Measurements from ENCODE around the gene FAM168A.

FAM168A gene

DNA sequence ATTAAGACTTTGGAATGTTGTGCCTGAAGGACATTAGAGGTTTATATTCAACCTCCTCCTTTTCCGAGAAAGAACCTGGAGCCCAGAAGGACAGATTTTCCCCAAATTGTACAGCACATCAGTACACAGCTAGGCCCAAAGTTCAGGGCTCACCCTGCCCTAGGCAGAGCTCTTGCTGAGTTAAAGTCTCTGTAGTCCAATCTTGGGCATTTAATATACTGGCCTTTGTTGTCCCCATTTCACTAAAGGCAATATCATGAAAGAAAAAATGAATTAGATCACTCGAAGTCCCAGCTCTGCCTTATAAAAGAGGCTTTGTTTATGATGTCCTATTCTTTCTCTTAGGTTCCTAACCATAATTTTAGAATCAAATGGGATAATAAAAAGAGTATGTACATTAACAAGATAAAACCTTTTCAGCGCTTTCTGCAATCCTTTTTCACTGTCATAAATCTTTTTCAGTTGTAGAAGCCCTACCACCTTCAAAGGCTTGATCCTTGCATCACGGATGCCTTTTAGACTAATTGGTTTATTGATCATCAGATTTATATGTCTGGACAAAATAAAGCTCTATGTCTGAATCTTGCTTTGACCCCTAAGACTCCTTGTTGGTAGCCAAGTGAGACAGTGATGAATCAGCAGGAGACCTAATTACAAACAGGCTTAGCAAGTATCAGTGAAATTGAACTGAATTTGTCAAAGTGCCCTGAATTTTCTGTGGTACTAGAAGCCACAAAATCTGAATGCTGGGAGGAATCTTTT lies 181.9 kb downstream of the FAM168A start:
- Mint-ChIP-seq H3K4me1 (peaks cover 6% of the 10 kb centered on the region), H3K27me3 (no peaks in the 10 kb centered on the region), H3K27ac (ENCODE audit: low read depth) (no peak overlapping the region), H3K36me3 (ENCODE audit: insufficient read depth) (peaks cover 8% of the 10 kb centered on the region), H3K4me3 (no peak overlapping the region), H3K9me3 (no peaks in the 10 kb centered on the region)
- DNase-seq (ENCODE audit: low spot score in 2 of 2) (no peak), ATAC-seq (replicated peaks; ENCODE audit: extremely low read depth, poor library complexity, severe bottlenecking) (no peak)

DNA sequence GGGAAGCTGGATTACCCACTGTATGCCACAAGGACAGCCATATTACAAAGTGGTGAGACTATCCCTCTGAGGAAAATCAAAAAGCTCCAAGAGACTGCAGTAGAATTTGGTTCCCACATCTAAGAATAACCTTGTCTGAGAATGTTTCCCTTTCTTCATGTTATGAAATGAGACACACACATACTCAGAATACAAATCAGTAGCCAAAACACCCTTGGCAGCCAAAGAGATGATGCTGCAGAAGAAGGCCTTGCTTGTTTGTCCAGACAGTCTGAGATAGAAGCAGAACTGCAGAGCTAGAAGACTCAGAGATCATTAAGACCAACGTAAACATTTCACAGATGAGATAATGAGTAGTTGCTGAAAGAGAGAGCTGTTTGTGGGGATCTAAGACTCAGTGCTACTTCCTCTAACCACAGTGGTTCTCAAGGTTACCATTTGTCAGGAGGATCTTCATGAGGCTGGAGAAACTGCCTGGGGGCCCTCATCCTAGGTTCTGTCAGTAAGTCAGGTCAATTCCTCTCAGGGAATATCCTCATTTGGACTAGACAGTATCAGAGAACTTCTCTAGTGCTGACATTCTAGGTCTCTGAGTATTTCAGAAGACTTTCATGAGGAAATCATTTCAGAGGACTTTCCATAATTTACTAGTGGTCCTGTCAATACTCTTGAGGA lies 182.8 kb downstream of the FAM168A start:
- DNase-seq (ENCODE audit: low spot score in 2 of 2): no peak
- Mint-ChIP-seq H3K4me1 (peaks cover 6% of the 10 kb centered on the region), H3K27me3 (no peaks in the 10 kb centered on the region), H3K9me3 (no peaks in the 10 kb centered on the region), H3K36me3 (ENCODE audit: insufficient read depth) (peaks cover 9% of the 10 kb centered on the region), H3K4me3 (no peak overlapping the region), H3K27ac (ENCODE audit: low read depth) (peak overlapping the region; percentile 22)
- no peak for ATAC-seq (replicated peaks; ENCODE audit: extremely low read depth, poor library complexity, severe bottlenecking)

DNA sequence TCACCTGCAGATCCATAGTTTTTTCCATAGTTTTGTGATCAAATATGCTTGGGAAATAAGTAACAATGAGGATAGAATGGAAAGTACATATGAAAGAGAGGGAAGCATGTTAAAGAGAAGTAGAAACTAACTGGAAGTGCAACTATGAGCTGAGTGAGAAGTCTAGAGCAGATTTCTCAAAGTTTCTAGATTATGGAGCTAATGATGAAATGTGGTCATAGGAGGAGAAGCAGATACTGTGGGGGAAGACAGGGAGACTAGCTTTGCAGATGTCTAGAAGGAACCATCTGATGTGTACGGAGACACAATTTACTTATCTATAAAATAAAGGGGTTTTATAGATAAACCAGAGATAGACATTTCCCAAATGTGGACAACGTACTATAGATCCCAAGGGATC lies 184.7 kb downstream of the FAM168A start:
- ATAC-seq (replicated peaks; ENCODE audit: extremely low read depth, poor library complexity, severe bottlenecking) (no peak), DNase-seq (ENCODE audit: low spot score in 2 of 2) (no peak)
- Mint-ChIP-seq H3K9me3 (no peaks in the 10 kb centered on the region), H3K36me3 (ENCODE audit: insufficient read depth) (peaks cover 17% of the 10 kb centered on the region), H3K4me3 (no peak overlapping the region), H3K27ac (ENCODE audit: low read depth) (no peak overlapping the region), H3K27me3 (no peaks in the 10 kb centered on the region), H3K4me1 (peaks cover 6% of the 10 kb centered on the region)

DNA sequence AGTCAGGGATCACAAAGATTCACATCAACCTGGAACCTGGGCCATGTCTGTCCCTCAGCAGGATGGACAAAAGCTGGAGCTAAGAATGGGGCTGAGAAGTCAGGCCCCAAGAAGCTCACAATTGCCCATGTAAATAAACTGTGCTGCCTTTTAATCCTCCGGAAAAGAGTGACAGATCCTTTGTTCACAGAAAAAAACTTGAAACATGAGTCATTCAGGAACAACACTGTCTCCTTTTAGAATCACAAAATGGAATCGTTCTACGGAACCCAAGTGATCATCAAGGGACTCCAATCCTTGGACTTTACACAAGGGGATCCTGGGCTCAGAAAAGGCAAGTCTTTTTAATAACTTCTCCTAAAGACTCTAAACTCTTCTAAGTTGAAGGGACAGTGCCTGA lies 185.6 kb downstream of the FAM168A start:
- DNase-seq (ENCODE audit: low spot score in 2 of 2) (no peak), ATAC-seq (replicated peaks; ENCODE audit: extremely low read depth, poor library complexity, severe bottlenecking) (no peak)
- Mint-ChIP-seq H3K27ac (ENCODE audit: low read depth) (peak overlapping the region; percentile 42), H3K4me1 (peaks cover 6% of the 10 kb centered on the region), H3K4me3 (no peak overlapping the region), H3K9me3 (no peaks in the 10 kb centered on the region), H3K36me3 (ENCODE audit: insufficient read depth) (peaks cover 15% of the 10 kb centered on the region), H3K27me3 (no peaks in the 10 kb centered on the region)

DNA sequence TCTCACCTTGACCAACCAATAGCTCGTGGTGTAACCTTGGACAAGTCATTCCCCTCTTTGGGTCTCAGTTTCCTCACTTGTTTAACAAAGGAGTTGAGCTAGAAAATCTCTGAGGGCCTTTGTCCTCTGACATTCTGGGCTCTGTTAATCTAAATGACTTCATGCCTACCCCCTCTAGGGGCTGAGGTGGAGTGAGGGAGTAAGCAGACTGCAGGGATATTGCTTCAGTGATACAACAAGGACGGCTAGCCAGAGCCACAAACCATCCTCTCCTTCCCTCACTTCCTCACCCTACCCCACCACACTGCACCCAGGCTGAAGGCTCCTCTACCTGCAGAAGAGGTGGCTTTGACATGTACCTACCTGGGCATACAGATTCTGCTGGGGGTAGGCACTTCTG lies 186.9 kb downstream of the FAM168A start:
- ATAC-seq (replicated peaks; ENCODE audit: extremely low read depth, poor library complexity, severe bottlenecking): no peak
- Mint-ChIP-seq H3K27ac (ENCODE audit: low read depth) (no peak overlapping the region), H3K36me3 (ENCODE audit: insufficient read depth) (peaks cover 12% of the 10 kb centered on the region), H3K27me3 (no peaks in the 10 kb centered on the region), H3K9me3 (no peaks in the 10 kb centered on the region), H3K4me1 (peaks cover 6% of the 10 kb centered on the region), H3K4me3 (no peak overlapping the region)
- no peak for DNase-seq (ENCODE audit: low spot score in 2 of 2)

DNA sequence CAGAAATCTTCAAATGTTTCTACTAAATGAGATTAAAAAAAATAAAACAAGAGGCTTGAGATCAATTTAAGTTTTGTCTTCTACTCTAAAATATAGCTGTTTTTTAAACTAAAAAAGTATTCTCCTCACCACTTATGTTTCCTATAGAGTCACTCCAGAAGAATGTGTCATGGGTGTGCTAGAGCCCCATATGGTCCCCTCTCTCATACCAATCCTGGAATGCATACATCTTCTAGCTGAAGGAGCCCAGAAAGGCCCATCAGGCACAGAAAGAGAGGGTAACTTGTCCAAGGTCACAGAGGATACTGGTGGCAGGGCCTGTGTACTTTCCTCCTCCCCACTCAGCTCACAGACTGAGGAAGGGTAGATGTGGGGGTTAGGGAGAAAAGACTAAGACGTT lies 187.3 kb downstream of the FAM168A start:
- H3K4me1 Mint-ChIP-seq: peaks cover 6% of the 10 kb centered on the region

DNA sequence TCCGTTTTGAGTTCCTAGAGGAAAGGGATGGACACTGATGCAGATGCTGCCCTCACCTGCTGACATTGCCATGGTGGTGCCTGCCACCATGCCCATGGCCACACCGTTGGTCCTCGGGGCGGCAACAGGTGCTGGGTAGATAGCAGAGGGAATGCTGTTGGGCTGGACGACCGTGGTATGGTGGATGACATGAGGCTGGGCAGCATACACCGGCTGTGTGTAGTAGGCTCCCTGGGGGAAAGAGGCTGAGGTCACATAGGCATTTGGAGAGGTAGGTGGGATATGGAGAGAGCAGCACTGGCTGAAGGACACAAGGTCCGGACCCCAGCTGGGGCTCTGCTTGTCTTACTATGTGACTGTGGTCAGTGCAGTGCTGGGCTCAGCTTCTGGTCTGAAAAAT lies 188.5 kb downstream of the FAM168A start:
- no peak overlapping the region for H3K4me3 Mint-ChIP-seq
- H3K36me3 Mint-ChIP-seq (ENCODE audit: insufficient read depth): peaks cover 13% of the 10 kb centered on the region
- H3K9me3 Mint-ChIP-seq: no peaks in the 10 kb centered on the region
- no peaks in the 10 kb centered on the region for H3K27me3 Mint-ChIP-seq
- H3K4me1 Mint-ChIP-seq: no peaks in the 10 kb centered on the region
- DNase-seq (ENCODE audit: low spot score in 2 of 2): no peak
- H3K27ac Mint-ChIP-seq (ENCODE audit: low read depth): peak overlapping the region; percentile 36
- ATAC-seq (replicated peaks; ENCODE audit: extremely low read depth, poor library complexity, severe bottlenecking): no peak

More for the DNA sequence above, 187.3 kb downstream of the FAM168A start:
- H3K27ac Mint-ChIP-seq (ENCODE audit: low read depth): no peak overlapping the region
- ATAC-seq (replicated peaks; ENCODE audit: extremely low read depth, poor library complexity, severe bottlenecking) (no peak), DNase-seq (ENCODE audit: low spot score in 2 of 2) (no peak)
- H3K9me3 Mint-ChIP-seq: no peaks in the 10 kb centered on the region
- no peaks in the 10 kb centered on the region for H3K27me3 Mint-ChIP-seq
- no peak overlapping the region for H3K4me3 Mint-ChIP-seq
- H3K36me3 Mint-ChIP-seq (ENCODE audit: insufficient read depth): peaks cover 13% of the 10 kb centered on the region

DNA sequence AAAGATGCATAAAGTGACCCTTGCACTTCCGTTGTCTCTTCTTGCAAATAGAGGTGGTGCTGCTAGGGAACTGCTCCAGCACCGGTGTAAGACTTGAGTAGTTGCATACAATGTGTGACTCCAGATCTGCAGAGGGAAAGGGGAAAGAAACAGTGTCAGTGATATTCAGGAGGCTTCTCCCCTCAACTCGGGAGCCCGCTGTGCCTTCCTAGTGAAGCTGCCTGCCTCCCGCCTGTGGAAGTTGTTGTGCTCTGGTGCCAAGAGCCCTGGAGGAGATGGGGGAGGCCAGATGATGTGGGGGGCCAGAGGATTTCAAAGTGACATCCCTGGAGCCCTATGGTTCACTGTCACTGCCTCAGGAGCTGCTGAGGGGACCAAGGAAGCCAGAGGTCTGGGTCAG lies 191.3 kb downstream of the FAM168A start:
- DNase-seq (ENCODE audit: low spot score in 2 of 2) (no peak), ATAC-seq (replicated peaks; ENCODE audit: extremely low read depth, poor library complexity, severe bottlenecking) (no peak)
- Mint-ChIP-seq H3K4me1 (no peaks in the 10 kb centered on the region), H3K27me3 (no peaks in the 10 kb centered on the region), H3K4me3 (no peak overlapping the region), H3K36me3 (ENCODE audit: insufficient read depth) (peaks cover 15% of the 10 kb centered on the region), H3K27ac (ENCODE audit: low read depth) (no peak overlapping the region), H3K9me3 (no peaks in the 10 kb centered on the region)

DNA sequence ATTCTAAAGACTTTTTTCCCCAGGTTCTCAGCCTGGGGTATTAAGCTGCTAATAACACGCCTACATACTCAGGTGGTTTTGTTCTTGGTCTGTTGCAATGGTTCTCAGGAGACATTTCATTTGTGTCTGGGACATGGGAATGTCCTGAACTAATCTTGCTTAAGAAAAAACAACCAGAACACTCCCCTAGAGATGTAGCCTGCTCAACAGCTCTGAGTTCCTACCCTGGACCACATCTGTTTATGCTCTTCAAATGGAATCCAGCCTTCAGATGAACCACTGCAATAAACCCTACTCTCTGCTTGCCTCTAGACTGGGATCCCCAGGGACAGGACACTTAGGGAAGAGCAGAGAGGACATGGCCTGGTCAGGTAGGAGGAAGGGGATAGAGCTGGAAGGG lies 191.8 kb downstream of the FAM168A start:
- peaks cover 15% of the 10 kb centered on the region for H3K36me3 Mint-ChIP-seq (ENCODE audit: insufficient read depth)
- H3K4me3 Mint-ChIP-seq: no peak overlapping the region

DNA sequence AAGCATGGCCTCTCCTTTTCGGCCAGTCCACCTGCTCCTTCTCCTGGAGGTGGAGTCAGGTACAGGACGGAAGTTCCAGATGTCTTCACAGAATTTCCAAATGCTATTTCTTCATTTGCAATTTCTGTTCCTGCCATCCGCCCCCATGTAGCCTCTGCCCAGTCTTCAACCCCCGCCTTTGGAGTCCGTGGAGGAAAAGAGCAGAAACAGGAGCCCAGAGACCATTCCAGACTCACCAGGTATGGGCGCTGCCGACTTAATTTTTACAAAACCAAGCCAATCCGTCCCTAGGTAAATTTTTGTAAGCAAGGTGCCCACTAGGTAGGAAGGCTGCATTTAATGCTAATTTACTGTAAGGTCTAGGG lies 192.8 kb downstream of the FAM168A start:
- peak overlapping the region; percentile 50 for H3K27ac Mint-ChIP-seq (ENCODE audit: low read depth)
- no peaks in the 10 kb centered on the region for H3K27me3 Mint-ChIP-seq
- ATAC-seq (replicated peaks; ENCODE audit: extremely low read depth, poor library complexity, severe bottlenecking) (no peak), DNase-seq (ENCODE audit: low spot score in 2 of 2) (no peak)
- H3K4me1 Mint-ChIP-seq: no peaks in the 10 kb centered on the region
- peaks cover 17% of the 10 kb centered on the region for H3K36me3 Mint-ChIP-seq (ENCODE audit: insufficient read depth)
- H3K9me3 Mint-ChIP-seq: no peaks in the 10 kb centered on the region
- H3K4me3 Mint-ChIP-seq: no peak overlapping the region

More for the DNA sequence above, 191.8 kb downstream of the FAM168A start:
- DNase-seq (ENCODE audit: low spot score in 2 of 2) (no peak), ATAC-seq (replicated peaks; ENCODE audit: extremely low read depth, poor library complexity, severe bottlenecking) (no peak)
- Mint-ChIP-seq H3K27ac (ENCODE audit: low read depth) (no peak overlapping the region), H3K27me3 (no peaks in the 10 kb centered on the region), H3K4me1 (no peaks in the 10 kb centered on the region), H3K9me3 (no peaks in the 10 kb centered on the region)

DNA sequence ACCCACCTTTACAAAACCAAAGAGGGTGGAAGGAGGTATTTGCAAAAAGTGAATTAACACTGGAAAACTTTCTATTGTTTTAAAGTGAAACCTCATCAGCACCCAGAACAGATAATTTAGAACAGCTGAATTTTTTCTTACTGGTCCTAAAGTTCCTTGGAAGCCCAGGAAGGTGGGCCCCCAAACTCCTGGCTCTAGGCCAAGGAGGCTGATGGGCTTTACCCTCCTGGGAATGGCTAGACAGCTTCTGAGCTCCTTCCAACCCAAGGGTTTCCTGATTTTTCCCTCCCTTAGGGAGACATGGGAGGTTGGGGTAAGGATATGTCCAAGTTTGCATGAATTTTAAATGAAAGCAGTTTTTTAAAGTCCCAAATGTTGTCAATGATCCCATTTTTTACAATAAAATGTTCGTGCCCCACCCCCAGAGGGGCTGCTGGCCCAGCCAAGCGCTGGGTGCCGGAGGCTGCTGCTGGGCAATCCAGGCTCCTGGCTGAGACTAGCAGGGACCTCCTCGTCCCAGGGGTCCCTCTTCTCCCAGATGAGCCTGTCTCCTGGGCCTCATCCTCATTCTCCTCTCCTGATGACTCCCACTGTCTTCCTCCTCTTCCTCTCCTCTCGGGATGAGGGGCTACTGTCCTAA lies 193.3 kb downstream of the FAM168A start:
- DNase-seq (ENCODE audit: low spot score in 2 of 2) (no peak), ATAC-seq (replicated peaks; ENCODE audit: extremely low read depth, poor library complexity, severe bottlenecking) (no peak)
- no peaks in the 10 kb centered on the region for H3K27me3 Mint-ChIP-seq
- H3K27ac Mint-ChIP-seq (ENCODE audit: low read depth): peak overlapping the region; percentile 50
- H3K4me1 Mint-ChIP-seq: no peaks in the 10 kb centered on the region
- no peak overlapping the region for H3K4me3 Mint-ChIP-seq
- H3K36me3 Mint-ChIP-seq (ENCODE audit: insufficient read depth): peaks cover 13% of the 10 kb centered on the region
- no peaks in the 10 kb centered on the region for H3K9me3 Mint-ChIP-seq

DNA sequence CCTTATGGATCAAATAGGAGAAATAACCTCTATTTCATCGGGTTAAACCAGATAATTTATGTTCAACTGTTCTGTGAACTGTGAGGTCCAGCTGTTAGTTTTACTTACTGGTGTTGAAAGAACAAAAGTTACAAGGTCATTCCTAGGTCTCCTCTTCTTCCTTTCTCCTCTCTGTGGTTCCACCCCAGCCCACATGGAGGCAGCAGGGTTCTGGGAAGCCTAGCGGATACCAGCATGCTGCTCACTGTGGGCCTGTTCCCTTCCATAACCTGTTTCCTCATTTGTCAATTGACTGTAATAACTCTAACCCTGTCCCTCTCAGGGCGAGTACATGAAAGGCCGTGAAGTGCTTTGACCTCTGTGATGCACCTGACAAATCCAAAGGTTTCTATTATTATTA lies 193.9 kb downstream of the FAM168A start:
- H3K4me3 Mint-ChIP-seq: no peak overlapping the region
- no peak overlapping the region for H3K27ac Mint-ChIP-seq (ENCODE audit: low read depth)
- H3K36me3 Mint-ChIP-seq (ENCODE audit: insufficient read depth): peaks cover 12% of the 10 kb centered on the region
- no peaks in the 10 kb centered on the region for H3K9me3 Mint-ChIP-seq
- H3K27me3 Mint-ChIP-seq: no peaks in the 10 kb centered on the region
- H3K4me1 Mint-ChIP-seq: peaks cover 5% of the 10 kb centered on the region
- ATAC-seq (replicated peaks; ENCODE audit: extremely low read depth, poor library complexity, severe bottlenecking) (no peak), DNase-seq (ENCODE audit: low spot score in 2 of 2) (no peak)

DNA sequence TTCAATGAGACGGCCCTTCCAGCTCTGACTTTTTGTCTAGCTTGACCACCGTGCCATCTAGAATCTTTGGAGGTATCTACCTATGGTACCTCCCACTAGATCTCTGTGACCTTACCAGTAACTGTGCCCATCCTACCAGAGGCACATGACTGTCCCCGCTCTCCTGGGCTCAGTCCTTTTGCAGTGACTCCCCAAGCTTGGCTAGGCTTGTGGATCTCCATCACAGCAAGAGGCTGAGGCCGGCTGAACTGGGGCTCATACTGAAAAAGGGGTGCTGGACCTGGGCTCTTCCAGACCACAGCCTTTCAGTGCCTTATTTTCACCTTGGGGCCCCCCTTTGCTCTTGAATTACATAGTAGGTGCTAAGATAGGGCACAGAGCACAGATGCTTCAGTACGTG lies 194.4 kb downstream of the FAM168A start:
- no peak for DNase-seq (ENCODE audit: low spot score in 2 of 2)
- H3K4me1 Mint-ChIP-seq: peaks cover 6% of the 10 kb centered on the region
- H3K27me3 Mint-ChIP-seq: no peaks in the 10 kb centered on the region
- peaks cover 16% of the 10 kb centered on the region for H3K36me3 Mint-ChIP-seq (ENCODE audit: insufficient read depth)
- H3K4me3 Mint-ChIP-seq: no peak overlapping the region
- H3K27ac Mint-ChIP-seq (ENCODE audit: low read depth): no peak overlapping the region
- ATAC-seq (replicated peaks; ENCODE audit: extremely low read depth, poor library complexity, severe bottlenecking): no peak
- H3K9me3 Mint-ChIP-seq: no peaks in the 10 kb centered on the region

Data from central memory CD8-positive, alpha-beta T cell (primary cell).